ACC112 (cell line): ENCODE measurements around the gene SP100.
"Not testable (repeated sequence)": the region's sequence is repeated elsewhere in the genome, so short reads cannot be mapped to it uniquely, and the experiment has no call there.

Experiments used
- H2AFZ ChIP-seq: fragments of 200-600 bp; sonication (generic); one replicate; pipeline ENCODE4 v1.6.0; 2017; ENCODE audit warnings: antibody characterized with exemption, low read length; ENCODE audit not compliant: unreplicated experiment
- H3K27ac ChIP-seq: fragments of 200-600 bp; sonication (generic); 2 replicates; pipeline ENCODE4 v1.5.1; 2014; ENCODE audit warnings: low read depth, mild to moderate bottlenecking, antibody characterized with exemption, low read length, moderate library complexity
- H3K27me3 ChIP-seq: fragments of 200-600 bp; sonication (generic); 2 replicates; pipeline ENCODE4 v1.6.1; 2014; ENCODE audit warnings: mild to moderate bottlenecking, antibody characterized with exemption, low read length, moderate library complexity, mixed read lengths; ENCODE audit not compliant: insufficient read depth
- H3K36me3 ChIP-seq: fragments of 200-600 bp; sonication (generic); 2 replicates; pipeline ENCODE4 v1.6.1; 2016; ENCODE audit warnings: mild to moderate bottlenecking, antibody characterized with exemption, low read length, moderate library complexity, mixed read lengths; ENCODE audit not compliant: insufficient read depth
- H3K4me1 ChIP-seq: fragments of 200-600 bp; sonication (generic); one replicate; pipeline ENCODE4 v1.6.1; 2016; ENCODE audit warnings: low read length, mixed read lengths; ENCODE audit not compliant: insufficient read depth, unreplicated experiment, control insufficient read depth
- H3K4me3 ChIP-seq: fragments of 200-600 bp; sonication (generic); 2 replicates; pipeline ENCODE4 v1.5.1; 2014; ENCODE audit warnings: mild to moderate bottlenecking, low read depth, low read length
- H3K79me2 ChIP-seq: fragments of 200-600 bp; sonication (generic); one replicate; pipeline ENCODE4 v1.6.0; 2016; ENCODE audit warnings: low read length; ENCODE audit not compliant: control insufficient read depth, unreplicated experiment, insufficient read depth

The SP100 gene

GRCh38 chr2:230457793-230458192, 41.8 kb downstream of the SP100 start:
- Histone ChIP-seq H3K27me3 (no peaks in the 10 kb centered on the region), H3K27ac (no peak overlapping the region), H2AFZ (no peak overlapping the region), H3K36me3 (peaks cover 76% of the 10 kb centered on the region), H3K79me2 (peaks cover 33% of the 10 kb centered on the region), H3K4me3 (no peak overlapping the region), H3K4me1 (no peaks in the 10 kb centered on the region)

DNA sequence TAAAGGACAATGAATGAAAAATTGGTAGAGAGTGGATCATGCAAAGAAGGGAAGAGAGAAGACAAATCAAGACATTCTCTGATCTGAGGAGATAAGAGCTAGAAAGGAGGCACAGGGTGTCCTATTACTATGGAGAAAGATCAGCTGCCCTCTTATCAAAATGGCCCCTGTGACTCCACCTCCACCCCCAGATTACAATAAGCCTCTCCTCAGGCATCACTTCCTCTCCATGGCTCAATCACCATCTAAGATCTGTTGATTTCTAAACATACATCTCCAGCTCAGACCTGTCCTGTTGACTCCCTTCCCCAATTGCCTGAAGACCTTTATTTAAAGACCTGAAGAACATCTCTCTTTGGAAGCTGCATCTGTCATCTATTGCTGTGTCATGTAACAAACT, 43.2 kb downstream of the SP100 start:
- Histone ChIP-seq H3K79me2 (peaks cover 19% of the 10 kb centered on the region), H3K4me3 (no peak overlapping the region), H3K27ac (no peak overlapping the region), H3K27me3 (no peaks in the 10 kb centered on the region), H3K36me3 (peaks cover 75% of the 10 kb centered on the region), H3K4me1 (no peaks in the 10 kb centered on the region), H2AFZ (no peak overlapping the region)

DNA sequence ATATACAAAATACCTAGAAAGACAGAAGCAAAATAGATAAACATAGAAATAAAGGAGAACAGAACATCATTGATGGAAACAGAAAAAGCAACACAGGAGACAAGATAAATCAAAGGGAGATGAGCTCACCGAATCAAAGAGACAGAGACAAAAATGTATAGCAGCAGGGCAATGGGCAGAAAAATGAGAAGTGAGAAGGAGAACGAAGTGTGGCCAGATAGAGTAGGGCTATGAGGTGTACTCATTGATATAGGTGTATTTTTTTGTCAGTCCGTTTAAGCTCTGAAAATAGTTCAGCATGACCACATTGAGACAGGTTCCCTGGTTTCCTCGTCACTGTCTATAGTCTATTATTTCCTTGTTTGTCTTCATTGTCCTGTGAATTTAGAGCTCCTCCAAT, 55.1 kb downstream of the SP100 start:
- Histone ChIP-seq H3K4me3 (no peak overlapping the region), H3K27me3 (no peaks in the 10 kb centered on the region), H3K4me1 (peaks cover 11% of the 10 kb centered on the region), H3K79me2 (no peaks in the 10 kb centered on the region), H3K27ac (no peak overlapping the region), H3K36me3 (peaks cover 89% of the 10 kb centered on the region), H2AFZ (no peak overlapping the region)

- no peak overlapping the region for H2AFZ ChIP-seq
- peak overlapping the region; percentile 9; the same call in 1 of the 2 replicates for H3K27ac ChIP-seq
- no peaks in the 10 kb centered on the region for H3K27me3 ChIP-seq
- no peaks in the 10 kb centered on the region for H3K79me2 ChIP-seq
- peaks cover 86% of the 10 kb centered on the region for H3K36me3 ChIP-seq
- H3K4me3 ChIP-seq, result no peak overlapping the region
- peaks cover 11% of the 10 kb centered on the region for H3K4me1 ChIP-seq
These were observed 56.6 kb downstream of the SP100 start for GRCh38 chr2:230472621-230473018.

DNA sequence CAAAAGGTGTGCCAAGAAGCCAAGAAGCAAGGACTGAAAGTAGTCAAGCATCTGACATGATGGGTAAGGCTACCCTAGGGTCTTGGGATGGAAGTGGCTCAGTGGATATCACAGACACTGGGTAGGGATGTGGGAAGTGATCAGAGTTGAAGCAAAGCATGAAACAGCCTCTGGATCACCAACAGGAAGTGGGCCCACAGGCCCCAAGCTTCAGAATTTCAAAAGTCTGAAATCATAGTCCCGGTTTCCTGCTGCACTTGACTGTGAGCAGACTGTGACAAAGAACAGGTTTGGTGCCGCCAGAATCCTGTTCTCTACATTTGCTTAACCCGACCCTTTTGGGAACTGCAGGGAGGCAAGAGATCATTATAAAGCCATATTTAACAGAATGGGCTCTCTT, 57.4 kb downstream of the SP100 start:
- H3K27ac ChIP-seq, result peak overlapping the region; percentile 9; the same call in 1 of the 2 replicates

GRCh38 chr2:230475143-230475542, 59.1 kb downstream of the SP100 start:
- Histone ChIP-seq H3K79me2 (no peaks in the 10 kb centered on the region), H3K4me1 (peaks cover 11% of the 10 kb centered on the region), H3K27ac (no peak overlapping the region), H3K27me3 (no peaks in the 10 kb centered on the region), H2AFZ (no peak overlapping the region), H3K36me3 (peaks cover 87% of the 10 kb centered on the region), H3K4me3 (no peak overlapping the region)

More for the DNA sequence above, 57.4 kb downstream of the SP100 start:
- Histone ChIP-seq H3K4me1 (peaks cover 11% of the 10 kb centered on the region), H3K27me3 (no peaks in the 10 kb centered on the region), H3K79me2 (no peaks in the 10 kb centered on the region), H3K4me3 (no peak overlapping the region), H2AFZ (no peak overlapping the region), H3K36me3 (peaks cover 86% of the 10 kb centered on the region)

- Histone ChIP-seq H3K36me3 (peaks cover 57% of the 10 kb centered on the region), H3K4me1 (no peaks in the 10 kb centered on the region), H3K27me3 (no peaks in the 10 kb centered on the region), H3K4me3 (no peak overlapping the region), H3K27ac (no peak overlapping the region), H3K79me2 (peaks cover 2% of the 10 kb centered on the region), H2AFZ (no peak overlapping the region)
These were observed 69.9 kb downstream of the SP100 start for GRCh38 chr2:230485801-230486341.

- H2AFZ ChIP-seq, H3K27me3 ChIP-seq, H3K79me2 ChIP-seq, H3K4me1 ChIP-seq, H3K27ac ChIP-seq, H3K4me3 ChIP-seq: not testable (repeated sequence)
- peaks cover 68% of the 10 kb centered on the region for H3K36me3 ChIP-seq
These were observed 75.2 kb downstream of the SP100 start for GRCh38 chr2:230491219-230491618.

DNA sequence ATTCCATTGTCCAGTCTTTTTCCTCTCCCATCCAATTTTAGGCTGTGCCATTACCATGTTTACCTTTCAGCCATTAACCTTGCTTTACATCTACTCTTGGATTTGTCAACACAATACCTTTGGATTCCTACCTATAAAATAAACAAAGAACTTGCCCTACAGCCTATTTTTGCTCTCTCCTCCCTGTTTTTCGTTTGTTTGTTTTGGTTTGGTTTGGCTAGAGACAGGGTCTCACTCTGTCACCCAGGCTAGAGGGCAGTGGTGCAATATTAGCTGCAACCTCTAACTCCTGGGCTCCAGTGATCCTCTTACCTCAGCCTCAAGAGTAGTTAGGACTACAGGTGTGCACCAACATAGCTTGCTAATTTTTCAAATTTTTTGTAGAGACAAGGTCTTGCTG, 76.1 kb downstream of the SP100 start:
- Histone ChIP-seq H3K27me3 (no peaks in the 10 kb centered on the region), H3K27ac (no peak overlapping the region), H3K36me3 (peaks cover 72% of the 10 kb centered on the region)

DNA sequence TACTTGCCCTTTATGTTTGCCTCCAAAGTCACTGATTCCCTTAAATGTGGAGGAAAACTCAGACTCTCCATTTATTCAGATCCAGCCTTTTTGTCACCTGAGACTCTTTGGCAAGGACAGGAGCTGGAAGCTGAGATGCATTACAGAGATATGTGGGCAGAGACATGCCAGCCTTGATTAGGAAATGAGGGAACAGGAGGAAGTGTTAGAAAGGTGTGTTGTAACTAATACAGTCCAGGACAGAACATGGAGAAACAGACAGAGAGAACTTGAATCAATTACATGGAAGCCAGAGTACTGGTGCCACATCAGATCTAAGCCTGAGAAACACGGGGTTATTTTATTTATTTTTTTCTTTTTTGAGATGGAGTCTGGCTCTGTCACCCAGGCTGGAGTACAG, 79.0 kb downstream of the SP100 start:
- Histone ChIP-seq H3K4me1 (no peaks in the 10 kb centered on the region), H3K27ac (no peak overlapping the region), H2AFZ (no peak overlapping the region), H3K27me3 (no peaks in the 10 kb centered on the region), H3K79me2 (peaks cover 3% of the 10 kb centered on the region), H3K36me3 (peaks cover 78% of the 10 kb centered on the region), H3K4me3 (no peak overlapping the region)

More for the DNA sequence above, 76.1 kb downstream of the SP100 start:
- Histone ChIP-seq H2AFZ (no peak overlapping the region), H3K4me3 (no peak overlapping the region), H3K4me1 (no peaks in the 10 kb centered on the region), H3K79me2 (peaks cover 5% of the 10 kb centered on the region)

DNA sequence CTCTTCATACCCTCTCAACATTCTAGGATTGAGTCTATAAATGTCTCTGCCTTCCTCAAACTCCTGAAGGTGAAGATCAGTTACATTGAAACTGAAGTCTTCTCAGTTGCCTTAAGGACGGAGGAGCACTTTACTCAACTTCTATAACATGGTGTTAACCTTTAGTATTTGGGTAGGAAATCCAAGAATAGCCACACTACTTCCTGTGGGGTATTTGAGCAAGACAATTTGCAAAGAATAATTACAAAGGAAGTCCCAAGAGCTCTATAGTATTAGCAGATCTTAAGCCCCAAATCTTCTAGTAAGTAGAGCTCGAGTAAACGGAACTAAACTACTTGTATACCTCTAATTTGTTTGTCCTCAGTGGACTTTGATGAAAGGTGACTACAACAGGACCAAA, 80.9 kb downstream of the SP100 start:
- H3K4me1 ChIP-seq, result no peaks in the 10 kb centered on the region
- H3K4me3 ChIP-seq, result no peak overlapping the region
- peaks cover 64% of the 10 kb centered on the region for H3K36me3 ChIP-seq
- H3K27me3 ChIP-seq, result no peaks in the 10 kb centered on the region
- no peak overlapping the region for H3K27ac ChIP-seq
- no peak overlapping the region for H2AFZ ChIP-seq
- no peaks in the 10 kb centered on the region for H3K79me2 ChIP-seq
